Esophagus muscularis mucosa (tissue), 4 donors: ENCODE measurements around the gene RAB30.

Source experiments
- EP300 ChIP-seq: sonication (generic); formaldehyde crosslinking; IDR thresholded peaks from one replicate; pipeline ENCODE4 v1.6.1; 2017; ENCODE audit warnings: antibody characterized with exemption
- POLR2A ChIP-seq: fragments of 450-650 bp; IDR thresholded peaks from one replicate; pipeline ENCODE4 v1.6.1; 2017; ENCODE audit warnings: antibody characterized with exemption, moderate library complexity, mild to moderate bottlenecking, low read depth
- TF ChIP-seq, protein P1 (sequence below), 3 experiments: fragments of 200-600 bp in 2 of 3; fragments of 450-650 bp in 1 of 3; sonication (generic) in 2 of 3; IDR thresholded peaks; one replicate each; pipeline ENCODE4 v1.5.1; 2017 to 2019; ENCODE audit warnings: antibody characterized with exemption in 3 of 3, mild to moderate bottlenecking in 2 of 3, moderate library complexity in 1 of 3

DNA sequence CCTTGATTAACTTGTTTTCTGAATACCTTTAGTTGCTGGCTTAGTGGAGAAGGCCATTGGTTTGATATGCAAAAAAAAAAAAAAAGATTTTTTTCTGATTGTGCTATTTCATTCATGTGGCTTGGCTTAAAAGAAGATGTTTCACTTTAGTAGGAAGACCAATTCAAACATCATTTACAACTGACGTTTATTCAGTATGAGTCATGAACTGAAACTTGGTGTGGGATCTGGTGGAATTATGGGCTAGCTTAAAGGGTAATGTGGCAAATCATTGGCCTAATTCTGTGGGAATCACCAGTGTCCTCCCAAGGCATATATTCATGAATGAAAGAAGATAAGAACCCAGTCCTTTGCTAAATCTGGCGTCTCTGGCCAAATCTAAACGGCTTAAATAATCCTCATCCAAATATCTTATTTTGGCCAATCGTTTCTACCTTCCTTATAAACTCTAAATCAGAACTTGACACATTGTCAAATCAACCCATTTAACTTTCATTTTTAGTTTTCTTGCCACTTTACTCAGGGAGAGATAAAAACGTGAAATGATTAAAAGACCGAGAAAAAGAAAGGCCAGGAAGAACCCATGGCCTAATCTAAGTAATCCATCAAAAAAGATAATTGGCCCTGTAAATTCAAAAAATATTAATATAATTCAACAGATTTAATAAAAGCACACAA is 93.1 kb downstream of the RAB30 start:
- TF ChIP-seq, protein P1, sequence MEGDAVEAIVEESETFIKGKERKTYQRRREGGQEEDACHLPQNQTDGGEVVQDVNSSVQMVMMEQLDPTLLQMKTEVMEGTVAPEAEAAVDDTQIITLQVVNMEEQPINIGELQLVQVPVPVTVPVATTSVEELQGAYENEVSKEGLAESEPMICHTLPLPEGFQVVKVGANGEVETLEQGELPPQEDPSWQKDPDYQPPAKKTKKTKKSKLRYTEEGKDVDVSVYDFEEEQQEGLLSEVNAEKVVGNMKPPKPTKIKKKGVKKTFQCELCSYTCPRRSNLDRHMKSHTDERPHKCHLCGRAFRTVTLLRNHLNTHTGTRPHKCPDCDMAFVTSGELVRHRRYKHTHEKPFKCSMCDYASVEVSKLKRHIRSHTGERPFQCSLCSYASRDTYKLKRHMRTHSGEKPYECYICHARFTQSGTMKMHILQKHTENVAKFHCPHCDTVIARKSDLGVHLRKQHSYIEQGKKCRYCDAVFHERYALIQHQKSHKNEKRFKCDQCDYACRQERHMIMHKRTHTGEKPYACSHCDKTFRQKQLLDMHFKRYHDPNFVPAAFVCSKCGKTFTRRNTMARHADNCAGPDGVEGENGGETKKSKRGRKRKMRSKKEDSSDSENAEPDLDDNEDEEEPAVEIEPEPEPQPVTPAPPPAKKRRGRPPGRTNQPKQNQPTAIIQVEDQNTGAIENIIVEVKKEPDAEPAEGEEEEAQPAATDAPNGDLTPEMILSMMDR (IDR thresholded peaks at IDR 0.05): no peak
- TF ChIP-seq POLR2A (no peak), EP300 (no peak)
